Measurements from ENCODE around the gene CYP27C1.
"Not testable (repeated sequence)": the region's sequence is repeated elsewhere in the genome, so short reads cannot be mapped to it uniquely, and the experiment has no call there.

Gene CYP27C1

GRCh38 chr2:127220768-127221527, 849 bp upstream of the CYP27C1 start:
- no peak for DNase-seq

GRCh38 chr2:127219171-127220070, 678 bp downstream of the CYP27C1 start:
- DNase-seq: no peak

- DNase-seq: no peak
Observed at GRCh38 chr2:127218812-127219170, 1.3 kb downstream of the CYP27C1 start.

GRCh38 chr2:127217470-127218325, 2.4 kb downstream of the CYP27C1 start:
- DNase-seq: no peak

GRCh38 chr2:127216593-127216992, 3.5 kb downstream of the CYP27C1 start:
- DNase-seq: no peak

- no peak for DNase-seq
Observed at GRCh38 chr2:127216095-127216494, 4.0 kb downstream of the CYP27C1 start.

- not testable (repeated sequence) for DNase-seq
Observed at GRCh38 chr2:127214201-127214600, 5.9 kb downstream of the CYP27C1 start.

- DNase-seq: no peak
Observed at GRCh38 chr2:127208313-127208712, 11.8 kb downstream of the CYP27C1 start.

GRCh38 chr2:127205218-127206125, 14.6 kb downstream of the CYP27C1 start:
- no peak for DNase-seq

- no peak for DNase-seq
Observed at GRCh38 chr2:127201452-127201851, 18.6 kb downstream of the CYP27C1 start.

GRCh38 chr2:127200962-127201361, 19.1 kb downstream of the CYP27C1 start:
- DNase-seq: no peak

GRCh38 chr2:127199223-127199622, 20.9 kb downstream of the CYP27C1 start:
- no peak for DNase-seq

GRCh38 chr2:127197475-127198385, 22.4 kb downstream of the CYP27C1 start:
- DNase-seq: peak; percentile 60

GRCh38 chr2:127196998-127197397, 23.1 kb downstream of the CYP27C1 start:
- DNase-seq: no peak

- DNase-seq: no peak
Observed at GRCh38 chr2:127196549-127196948, 23.6 kb downstream of the CYP27C1 start.

GRCh38 chr2:127195140-127196074, 24.7 kb downstream of the CYP27C1 start:
- DNase-seq: no peak

GRCh38 chr2:127194447-127194846, 25.7 kb downstream of the CYP27C1 start:
- no peak for DNase-seq

- DNase-seq: no peak
Observed at GRCh38 chr2:127193967-127194280, 26.2 kb downstream of the CYP27C1 start.

- DNase-seq: no peak
Observed at GRCh38 chr2:127193164-127193966, 26.7 kb downstream of the CYP27C1 start.

Measured in stimulated activated CD4-positive, alpha-beta T cell treated with anti-CD3 and anti-CD28 coated beads, Interleukin-1b, Interleukin-23, amount 100 ng/mL, for 48 hours (primary cell).